Fibroblast of lung (primary cell): ENCODE results near the gene SPRED2.

Experiments used
- EZH2 ChIP-seq: IDR thresholded peaks from 2 replicates; pipeline ENCODE4 v1.5.1; 2012; ENCODE audit warnings: low read length, control low read depth, mild to moderate bottlenecking; ENCODE audit errors: missing control alignments
- TF ChIP-seq, protein P1 (sequence below), 2 donors: IDR thresholded peaks in 1 of 2; conservative IDR thresholded peaks in 1 of 2; 1 replicate in 1 of 2; 2 replicates in 1 of 2; pipeline ENCODE4 v1.5.1; 2011 to 2012; ENCODE audit warnings: low read length in 2 of 2, control low read depth in 1 of 2, inconsistent platforms in 1 of 2, low read depth in 1 of 2, mild to moderate bottlenecking in 1 of 2

DNA sequence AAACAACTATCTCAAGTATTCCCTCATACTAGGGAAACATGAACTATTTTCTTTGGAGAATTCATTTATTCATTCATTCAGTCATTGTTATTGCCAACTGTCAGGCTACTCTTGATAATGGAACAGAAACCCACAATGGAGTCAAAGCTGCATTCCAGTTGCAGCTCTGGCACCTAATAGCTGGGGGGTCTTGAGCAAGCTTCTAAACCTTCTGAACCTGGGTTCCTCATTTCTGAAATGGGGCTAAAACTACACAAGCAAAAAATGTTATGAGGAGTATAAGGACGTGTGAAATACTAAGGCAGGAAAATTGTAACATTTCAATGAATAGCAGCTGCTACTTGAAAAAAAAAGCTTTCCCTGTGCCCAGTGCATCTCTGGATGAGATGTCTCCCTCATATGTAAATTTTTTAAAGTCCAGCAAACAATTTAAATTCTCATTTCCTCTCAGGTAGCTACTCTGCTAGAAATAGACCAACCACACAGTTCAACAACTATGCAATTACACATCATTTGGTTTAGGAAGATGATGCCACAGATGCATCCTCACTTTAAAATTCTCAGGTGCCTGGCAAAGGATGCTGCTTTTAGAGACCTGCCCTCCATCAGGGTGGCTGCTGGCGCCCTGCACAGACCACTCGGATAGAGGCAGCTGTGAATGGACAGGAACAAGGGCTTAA is 38.5 kb downstream of the SPRED2 start:
- TF ChIP-seq, protein P1, sequence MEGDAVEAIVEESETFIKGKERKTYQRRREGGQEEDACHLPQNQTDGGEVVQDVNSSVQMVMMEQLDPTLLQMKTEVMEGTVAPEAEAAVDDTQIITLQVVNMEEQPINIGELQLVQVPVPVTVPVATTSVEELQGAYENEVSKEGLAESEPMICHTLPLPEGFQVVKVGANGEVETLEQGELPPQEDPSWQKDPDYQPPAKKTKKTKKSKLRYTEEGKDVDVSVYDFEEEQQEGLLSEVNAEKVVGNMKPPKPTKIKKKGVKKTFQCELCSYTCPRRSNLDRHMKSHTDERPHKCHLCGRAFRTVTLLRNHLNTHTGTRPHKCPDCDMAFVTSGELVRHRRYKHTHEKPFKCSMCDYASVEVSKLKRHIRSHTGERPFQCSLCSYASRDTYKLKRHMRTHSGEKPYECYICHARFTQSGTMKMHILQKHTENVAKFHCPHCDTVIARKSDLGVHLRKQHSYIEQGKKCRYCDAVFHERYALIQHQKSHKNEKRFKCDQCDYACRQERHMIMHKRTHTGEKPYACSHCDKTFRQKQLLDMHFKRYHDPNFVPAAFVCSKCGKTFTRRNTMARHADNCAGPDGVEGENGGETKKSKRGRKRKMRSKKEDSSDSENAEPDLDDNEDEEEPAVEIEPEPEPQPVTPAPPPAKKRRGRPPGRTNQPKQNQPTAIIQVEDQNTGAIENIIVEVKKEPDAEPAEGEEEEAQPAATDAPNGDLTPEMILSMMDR (conservative IDR thresholded peaks at IDR 0.05 in 1 of 2, IDR thresholded peaks at IDR 0.05 in 1 of 2; ENCODE audit: low read depth in 1 of 2, low read length in 2 of 2), result no peak
- no peak for TF ChIP-seq EZH2
